NCI-H1105 treated with DMSO at 0.1 percent for 48 hours (cell line): ENCODE data around the gene CADPS2.

Experiments used
- DNase-seq: peaks from one replicate; lab custom pipeline; 2025; lab: John Stamatoyannopoulos, UW

Gene CADPS2

DNA sequence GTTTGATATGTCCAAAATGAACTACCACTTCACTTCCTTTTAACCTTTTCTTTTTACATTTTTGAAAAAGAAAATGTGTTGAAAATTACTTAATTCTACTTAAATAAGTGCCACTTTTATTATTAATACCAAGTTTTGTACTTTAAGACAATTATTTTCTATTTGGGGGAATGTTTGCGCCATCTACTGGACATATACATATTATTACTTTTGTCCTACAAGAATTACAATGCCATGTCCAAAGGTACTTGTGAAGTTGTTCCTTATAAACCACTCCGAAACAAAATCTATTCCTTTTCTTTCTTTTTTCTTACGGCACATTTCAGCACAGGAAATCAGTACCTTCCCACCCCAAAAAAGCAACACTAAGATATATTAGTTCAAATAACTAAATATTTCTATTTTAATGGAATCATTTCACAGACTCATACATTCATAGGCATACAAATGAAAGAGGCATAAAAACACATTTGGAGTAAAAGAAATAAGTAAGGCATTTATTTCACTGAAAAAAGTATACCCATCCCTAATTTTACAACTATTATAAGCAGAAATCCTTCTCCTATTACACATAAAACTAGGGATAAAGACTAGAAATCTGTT, 357.3 kb downstream of the CADPS2 start:
- DNase-seq = peak; percentile 58

DNA sequence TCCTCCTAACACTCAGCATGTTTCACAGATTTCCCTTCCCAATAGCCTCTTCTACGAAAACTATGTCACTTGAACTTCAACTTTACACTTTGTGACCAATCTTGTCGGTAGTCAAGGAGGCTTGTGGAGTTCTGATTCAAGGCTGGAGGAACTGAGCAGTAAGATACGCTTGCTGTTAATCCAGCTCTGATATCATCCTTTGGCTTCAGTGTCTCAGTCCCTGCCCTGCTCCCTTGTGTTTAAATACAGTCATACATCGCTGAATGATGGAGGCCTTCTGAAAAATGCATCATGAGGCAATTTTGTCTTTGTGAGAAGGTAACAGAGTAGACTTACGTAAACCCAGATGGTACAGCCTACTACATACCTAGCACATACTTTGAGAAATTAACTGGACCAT, 360.9 kb downstream of the CADPS2 start:
- DNase-seq = no peak

DNA sequence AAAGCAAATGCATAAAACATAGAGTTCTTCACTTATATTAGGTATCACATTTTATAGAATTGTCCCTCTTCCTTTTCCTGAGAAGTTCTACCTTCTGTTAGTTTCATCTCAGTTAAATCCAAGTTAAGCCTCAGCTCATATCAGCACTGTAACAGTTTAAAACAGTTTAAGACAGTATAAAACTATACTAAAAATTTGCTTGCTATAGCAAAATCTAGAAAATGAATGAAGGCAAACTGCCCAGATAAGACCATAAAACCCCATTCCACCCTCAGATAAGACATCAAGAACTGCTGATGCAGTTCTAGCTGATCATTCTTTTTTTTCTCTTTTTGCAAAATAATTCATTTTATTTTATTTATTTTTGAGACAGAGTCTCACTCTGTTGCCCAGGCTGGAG, 364.5 kb downstream of the CADPS2 start:
- no peak for DNase-seq

DNA sequence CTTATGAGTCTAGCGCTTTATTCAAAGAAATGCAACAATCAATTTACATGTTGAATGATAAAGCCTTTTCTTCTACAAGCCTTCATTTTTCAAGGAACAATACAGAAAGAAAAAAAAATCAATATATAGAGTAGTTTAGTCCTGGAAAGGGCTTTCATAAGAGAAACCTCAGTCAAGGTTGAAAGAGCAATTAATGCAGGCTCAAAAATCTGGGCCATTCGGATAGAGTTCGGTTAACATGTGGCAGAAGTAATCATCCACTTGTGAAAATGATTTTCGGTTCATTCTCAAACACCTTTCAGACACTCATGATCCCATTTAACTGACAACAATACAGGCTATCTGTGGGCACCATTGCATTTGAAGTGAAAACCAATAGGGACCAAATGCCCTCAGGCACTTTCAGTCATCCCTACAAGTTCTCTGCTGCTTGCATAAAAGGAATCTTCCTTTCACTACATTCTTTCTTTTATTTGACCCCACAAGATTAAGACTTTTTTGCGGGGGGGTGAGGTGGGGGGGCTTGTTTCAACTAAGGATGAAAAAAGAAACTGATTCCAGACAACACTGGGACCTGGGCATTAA, 365.2 kb downstream of the CADPS2 start:
- peak; percentile 59 for DNase-seq

DNA sequence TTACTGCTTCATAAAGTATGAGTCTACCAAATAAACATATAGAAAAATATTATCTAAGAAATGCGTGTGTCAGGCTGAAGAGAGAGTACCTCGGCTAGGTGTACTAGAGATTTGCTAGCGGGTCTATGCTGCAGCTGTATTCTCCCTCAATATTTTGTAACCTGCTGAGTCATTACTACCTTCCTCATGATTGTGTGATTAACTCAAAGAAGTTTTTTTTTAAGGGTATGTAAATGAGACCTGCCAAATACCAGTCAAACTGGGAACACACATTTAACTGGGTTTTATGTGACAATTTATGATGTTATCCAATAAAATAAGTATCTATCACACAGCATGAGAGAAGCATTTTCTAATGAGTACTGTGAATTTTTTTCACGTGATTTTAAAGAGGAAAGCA, 367.8 kb downstream of the CADPS2 start:
- DNase-seq = no peak

DNA sequence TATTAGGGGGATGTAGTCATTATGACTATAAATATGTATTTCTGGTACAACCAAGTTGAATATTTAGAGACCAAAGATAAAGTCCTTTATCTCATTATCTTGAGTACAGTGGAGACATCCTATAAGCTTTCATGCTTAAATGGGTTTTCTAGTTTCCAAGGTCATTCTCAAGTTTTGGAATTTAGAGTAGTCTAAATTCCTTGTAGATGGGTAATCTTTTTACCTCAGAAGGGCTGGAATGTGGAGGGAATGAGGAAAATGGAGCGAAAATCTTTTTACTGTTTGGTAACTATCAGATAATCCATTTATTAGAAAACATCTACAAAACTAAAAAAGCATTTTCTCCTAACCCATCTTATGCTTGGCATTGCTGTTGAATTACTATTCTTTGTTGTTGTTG, 368.7 kb downstream of the CADPS2 start:
- no peak for DNase-seq

DNA sequence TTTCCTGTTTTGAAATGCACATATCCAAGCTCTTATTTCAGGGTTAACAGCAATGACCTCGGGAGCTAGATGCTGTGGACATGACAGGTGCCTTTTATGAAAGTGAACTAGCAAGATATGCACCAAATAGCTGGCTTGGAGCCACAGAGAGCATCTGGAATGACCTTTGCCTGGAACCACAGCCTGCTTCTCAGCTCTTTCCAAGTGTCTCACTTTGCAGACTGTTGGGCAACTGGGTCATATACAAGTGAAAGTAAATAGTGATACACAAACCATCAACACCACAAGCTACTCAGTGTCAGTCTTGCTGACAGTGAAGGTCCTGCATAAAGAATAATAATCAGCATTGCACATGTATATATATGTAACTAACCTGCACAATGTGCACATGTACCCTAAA, 370.9 kb downstream of the CADPS2 start:
- DNase-seq = no peak

DNA sequence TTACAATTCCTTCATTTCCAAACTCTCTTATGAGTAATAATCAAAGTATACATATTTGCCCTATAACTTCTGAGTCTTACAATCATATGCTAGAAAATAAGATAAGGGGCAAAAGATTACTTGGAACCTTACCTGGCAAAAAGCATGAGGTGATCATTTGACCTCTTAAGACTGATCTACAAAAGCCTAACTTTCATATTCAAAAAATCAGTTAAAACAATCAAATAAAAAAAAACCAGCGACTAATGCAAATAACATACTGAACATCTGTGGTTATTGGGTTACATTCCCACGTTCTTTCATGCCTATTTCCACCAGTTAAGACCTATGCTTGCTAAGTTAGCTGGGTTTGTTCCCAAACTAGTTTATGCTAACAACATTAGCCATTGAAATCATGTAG, 375.0 kb downstream of the CADPS2 start:
- no peak for DNase-seq

DNA sequence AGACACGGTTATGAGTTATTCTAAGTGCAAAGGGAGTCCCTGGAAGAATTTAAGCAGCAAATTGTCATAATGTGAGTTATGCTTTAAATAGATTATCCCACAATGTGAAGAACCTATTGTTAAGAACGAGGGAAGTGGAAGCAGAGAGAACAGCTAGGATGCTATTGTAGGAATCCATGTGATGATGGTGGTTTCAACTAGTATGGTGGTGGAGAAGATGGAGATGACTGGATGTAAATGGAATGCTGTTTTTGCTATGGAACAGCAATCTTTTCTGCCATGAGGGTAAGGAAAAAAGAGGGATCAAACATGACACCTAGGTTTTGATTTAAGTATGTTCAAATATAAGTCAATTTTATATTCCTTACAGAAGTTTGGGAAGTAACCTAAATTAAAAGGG, 378.7 kb downstream of the CADPS2 start:
- no peak for DNase-seq

DNA sequence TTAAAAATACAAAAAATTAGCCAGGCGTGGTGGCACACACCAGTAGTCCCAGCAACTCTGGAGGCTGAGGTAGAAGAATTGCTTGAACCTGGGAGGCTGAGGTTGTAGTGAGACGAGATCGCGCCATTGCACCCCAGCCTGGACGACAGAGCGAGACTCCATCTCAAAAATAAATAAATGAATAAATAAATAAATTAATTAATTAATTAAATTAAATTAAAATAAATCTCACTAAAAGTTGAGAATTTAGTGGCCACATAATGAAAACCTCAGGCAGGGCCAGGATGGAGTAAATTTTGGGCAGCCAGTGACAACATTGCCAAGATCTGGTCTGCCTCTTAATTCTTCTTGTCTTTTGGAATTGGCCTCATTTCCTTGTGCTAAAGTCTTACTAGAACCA, 394.3 kb downstream of the CADPS2 start:
- DNase-seq = no peak

DNA sequence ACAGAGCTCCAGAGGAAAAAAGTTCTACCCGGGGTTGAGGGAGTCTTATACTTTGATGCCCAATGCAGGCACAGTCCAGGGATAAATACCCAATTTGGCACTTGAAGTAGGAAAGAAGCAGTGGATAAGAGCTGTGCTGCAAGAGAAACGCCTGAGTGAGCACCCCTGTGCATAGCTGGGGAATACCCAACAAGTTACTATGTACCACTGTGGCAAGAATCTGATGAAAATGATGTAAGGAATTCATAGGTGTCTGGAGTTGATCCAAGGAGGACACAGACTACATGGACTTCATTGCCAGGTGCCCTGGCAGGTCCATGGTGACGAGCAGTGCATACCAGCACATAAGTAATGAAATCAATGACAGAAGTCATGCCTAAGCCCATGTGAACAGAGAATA, 398.0 kb downstream of the CADPS2 start:
- DNase-seq = no peak

DNA sequence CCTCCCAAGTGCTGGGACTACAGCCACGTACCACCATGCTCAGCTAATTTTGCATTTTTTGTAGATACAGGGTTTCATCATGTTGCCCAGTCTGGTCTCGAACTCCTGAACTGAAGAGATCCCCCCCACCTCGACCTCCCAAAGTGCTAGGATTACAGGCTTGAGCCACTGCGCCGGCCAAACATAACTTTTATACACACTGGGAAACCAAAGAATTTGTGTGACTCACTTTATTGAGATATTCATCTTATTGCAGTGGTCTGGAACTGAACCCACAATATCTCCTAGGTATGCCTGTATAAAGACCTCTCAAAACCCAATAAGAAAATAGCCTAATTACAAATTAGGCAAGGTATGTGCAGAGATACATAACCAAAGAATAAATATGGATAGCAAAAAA, 399.1 kb downstream of the CADPS2 start:
- DNase-seq = no peak

DNA sequence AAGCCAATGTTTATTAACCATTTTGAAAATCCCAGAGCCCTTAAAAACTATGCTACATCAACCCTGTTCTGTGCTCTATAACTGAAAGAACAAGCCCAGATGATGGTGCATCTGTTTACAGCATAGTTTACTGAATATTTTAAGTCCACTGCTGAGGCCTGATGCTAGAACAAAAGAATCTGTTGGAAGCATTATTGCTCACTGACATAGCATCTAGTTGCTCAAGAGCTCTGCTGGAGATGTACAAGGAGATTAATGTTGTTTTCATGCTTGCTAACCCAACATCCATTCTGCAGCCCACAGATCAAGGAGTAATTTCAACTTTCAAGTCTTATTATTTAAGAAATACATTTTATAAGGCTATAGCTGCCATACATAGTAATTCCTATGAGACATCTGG, 400.4 kb downstream of the CADPS2 start:
- no peak for DNase-seq

DNA sequence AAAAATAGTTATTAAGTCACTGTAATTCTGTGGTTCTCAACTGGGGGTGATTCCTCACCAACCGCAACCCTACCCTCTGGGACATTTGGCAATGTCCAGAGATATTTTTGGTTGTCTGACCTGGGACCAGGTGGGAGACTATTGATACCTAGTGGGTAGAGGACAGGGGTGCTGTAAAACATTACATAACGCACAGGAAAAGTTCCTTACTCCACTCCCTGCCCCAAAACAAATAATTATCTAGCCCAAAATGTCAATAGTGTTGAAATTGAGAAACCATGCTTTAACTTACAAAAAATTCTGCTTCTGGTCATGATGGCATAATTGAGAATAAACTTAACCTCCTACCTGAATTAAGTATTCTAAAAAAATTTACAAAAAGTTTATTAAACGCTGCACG, 404.0 kb downstream of the CADPS2 start:
- no peak for DNase-seq

DNA sequence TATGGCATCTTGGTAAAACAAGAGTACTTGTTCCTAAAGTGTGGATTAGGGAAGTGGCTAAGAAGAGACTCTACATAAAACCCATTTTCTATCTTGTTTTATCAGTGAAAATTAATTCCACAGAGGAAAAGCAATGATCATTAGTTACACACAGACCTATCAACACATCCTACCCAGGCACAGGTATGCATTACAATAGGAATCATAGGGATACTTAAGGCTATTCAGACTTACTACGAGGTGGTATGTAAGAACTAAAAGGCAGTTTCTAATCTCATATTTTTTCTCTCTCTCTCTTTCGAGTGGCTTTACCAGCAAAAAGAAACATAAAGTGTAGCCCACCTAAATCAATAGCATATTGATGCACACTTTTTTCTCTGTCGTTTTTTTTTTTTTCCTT, 415.4 kb downstream of the CADPS2 start:
- no peak for DNase-seq

DNA sequence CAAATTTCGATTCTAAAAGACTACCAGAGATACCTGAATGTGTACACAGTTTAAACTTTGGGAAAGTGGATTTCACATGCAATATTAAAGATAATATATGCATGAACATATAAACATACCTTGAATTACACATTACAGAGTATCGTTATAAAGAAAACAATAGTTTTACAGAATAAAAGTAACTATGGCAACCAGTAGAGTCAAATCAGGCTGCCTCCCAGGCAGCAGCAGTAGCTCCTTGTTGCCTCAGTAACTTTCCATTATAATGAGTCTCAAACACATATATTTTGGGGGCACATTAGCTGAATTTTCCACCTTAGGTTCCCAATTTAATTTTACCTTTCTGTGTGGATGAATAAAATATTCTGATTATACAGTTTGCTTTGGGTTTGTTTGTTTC, 417.3 kb downstream of the CADPS2 start:
- DNase-seq = no peak

DNA sequence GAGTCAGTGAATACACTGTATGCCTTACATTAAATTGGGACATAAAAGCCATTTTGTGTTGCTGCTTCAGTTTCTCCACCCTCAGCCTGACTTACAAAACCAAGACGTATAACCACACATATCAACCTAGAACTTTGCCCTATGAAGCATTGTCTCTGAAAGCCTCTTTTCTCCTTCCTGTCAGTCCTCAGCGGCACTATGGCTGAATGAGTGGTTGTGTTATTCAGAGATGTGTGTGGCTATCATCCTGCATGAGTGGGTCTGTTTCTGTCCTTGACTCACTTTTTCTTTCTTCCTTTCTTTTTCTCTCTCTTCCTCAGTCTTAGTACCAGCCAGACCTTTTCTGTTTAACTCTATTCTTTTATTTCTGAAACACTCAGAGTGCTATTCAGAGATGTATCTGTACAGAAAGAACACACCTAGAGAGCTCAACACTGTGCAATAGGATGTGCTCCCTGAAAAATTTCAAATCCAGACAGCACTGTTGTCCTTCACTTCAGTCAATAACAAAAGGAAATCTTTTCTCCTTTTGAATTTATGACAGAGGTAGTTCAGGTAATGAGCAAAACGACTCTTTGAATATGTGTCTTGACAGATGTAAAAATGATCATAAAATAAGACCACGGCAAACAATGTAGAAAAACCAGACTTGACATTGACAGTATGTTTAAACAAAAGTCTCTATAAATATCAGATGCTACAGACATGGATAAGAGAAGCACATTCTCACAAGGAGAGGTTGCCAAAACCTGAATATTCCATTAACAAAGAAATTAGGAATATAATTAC, 418.4 kb downstream of the CADPS2 start:
- DNase-seq = no peak

DNA sequence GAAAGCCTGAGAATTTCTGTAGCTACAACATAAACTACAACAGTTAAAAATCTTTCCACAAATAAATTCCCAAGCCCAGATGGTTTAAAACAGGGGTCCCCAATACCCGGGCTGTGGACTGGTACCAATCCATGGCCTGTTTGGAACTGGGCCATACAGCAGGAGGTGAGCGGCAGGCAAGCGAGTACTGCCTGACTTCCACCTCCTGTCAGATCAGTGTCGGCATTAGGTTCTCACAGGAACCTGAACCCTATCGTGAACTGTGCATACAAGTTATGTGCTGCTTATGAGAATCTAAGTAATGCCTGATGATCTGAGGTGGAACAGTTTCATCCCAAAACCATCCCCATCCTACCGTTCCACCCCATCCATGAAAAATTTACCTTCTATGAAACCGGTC, 421.0 kb downstream of the CADPS2 start:
- DNase-seq = no peak

DNA sequence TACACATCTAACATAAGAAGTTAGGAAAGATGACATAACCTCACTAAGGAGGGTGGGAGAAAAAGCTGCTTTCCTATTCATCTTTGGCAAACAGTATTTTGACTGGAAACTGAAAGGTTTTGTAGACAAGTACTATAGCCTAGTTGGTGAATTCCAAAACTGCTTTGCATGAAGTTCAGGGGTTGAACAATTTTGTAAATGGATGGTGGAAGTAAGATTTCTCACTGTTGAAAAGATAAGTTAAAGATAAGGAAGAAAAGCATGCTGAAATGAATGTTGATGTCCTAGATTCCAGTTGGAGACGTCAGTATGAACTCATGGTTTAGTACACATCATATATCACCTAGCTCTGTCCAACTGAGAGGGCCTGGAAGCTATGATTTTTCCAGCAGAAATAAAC, 422.6 kb downstream of the CADPS2 start:
- DNase-seq = no peak

DNA sequence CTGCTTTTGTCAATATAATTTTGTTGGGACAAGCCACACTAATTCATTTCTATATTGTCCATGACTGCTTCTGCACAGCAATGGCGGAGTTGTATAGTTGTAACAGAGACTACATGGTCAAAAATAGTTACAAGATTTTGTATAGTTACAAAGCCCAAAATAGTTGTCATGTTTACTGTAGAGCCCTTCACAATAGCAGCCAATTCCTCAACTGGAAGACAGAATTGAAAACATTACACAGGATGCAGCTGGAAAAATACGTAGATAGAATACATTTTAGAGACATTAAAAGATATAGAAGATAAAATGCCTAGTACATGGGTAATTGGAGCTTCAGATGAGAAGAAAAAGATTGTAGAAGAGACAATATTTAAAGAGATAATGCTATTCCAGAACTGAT, 425.3 kb downstream of the CADPS2 start:
- DNase-seq = no peak

DNA sequence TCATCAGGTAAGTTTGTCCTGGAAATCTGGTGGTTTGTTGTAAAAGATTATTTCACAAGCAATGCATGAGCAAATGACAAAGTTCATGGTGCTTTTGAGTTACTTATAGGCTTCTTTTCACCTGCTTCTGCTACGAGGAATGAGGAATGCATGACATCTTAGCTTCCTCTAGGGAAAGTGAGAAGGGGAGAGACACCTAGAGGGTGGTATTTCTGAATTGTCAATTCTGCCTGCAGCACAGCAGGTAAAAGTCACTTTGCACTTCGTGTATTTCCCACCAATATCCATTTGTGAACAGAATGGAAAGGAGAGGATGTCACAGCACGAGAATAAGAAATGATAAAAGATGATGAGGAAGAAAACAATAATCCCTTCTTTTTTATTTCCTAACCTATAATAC, 428.3 kb downstream of the CADPS2 start:
- no peak for DNase-seq

DNA sequence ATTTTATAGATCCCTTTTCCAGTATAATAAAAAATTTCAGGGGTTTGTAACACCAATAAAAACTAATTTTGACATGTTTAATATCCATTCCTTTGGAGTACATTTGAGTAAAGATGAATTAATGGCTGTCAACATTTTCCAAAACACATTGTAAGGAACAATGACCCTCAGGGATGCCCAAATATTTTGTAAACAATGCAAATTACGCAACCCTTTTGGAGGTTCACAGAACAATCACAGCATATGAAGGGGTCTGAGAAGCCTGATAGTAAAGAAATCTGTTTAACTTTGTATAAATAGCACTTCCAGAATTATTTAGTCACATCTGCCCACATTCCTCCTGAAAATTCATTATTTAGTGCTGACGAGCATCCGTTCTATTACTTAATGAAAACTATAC, 428.9 kb downstream of the CADPS2 start:
- DNase-seq = no peak

DNA sequence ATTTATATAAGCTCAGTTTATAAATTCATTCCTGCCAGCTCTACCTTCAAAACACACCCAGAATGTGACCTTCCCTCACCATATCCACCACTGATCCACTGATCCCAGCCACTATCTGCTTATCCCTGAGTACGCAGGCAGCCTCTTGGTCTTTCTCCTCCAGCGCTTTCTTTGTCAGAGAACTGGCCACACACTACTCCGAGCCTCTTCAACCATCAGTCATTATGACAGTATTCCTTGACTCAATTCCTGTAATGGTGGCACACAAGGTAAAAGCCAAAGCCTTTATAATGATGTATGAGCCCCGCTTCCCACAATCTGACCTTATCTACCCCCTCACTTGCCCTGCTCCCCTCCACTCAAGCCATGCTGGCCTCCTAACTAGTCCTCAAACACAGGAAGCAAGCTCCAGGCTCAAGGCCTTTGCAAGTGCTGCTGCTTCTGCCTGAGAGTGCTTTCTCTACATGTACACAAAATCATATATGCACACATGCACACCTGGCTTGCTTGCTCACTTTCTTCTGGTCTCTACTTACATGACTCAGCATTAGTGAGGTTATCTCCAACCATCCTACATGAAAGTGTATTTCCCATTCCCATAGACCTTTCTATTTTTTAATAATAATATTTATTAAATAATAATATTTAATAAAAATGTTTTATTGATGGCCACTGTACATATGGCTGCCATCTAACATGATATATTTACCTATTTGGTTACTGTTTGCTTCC, 431.3 kb downstream of the CADPS2 start:
- DNase-seq = no peak
